GM21825 (cell line): ENCODE results near the gene WNT10A.
"Not testable (repeated sequence)": the region's sequence is repeated elsewhere in the genome, so short reads cannot be mapped to it uniquely, and the experiment has no call there.

ENCODE experiments used
- ATAC-seq: cut with Tn5 transposase; IDR thresholded peaks from one replicate; pipeline ENCODE4 v1.9.1; 2021; ENCODE audit warnings: mild to moderate bottlenecking, moderate library complexity; ENCODE audit not compliant: unreplicated experiment

Gene WNT10A

GRCh38 chr2:218880102-218880858, at the start of gene WNT10A:
TSS of gene WNT10A (plus strand) at chr2:218880852. CDS start at chr2:218880996, 144 bp downstream.
- ATAC-seq = peak; percentile 63

- ATAC-seq = no peak
These were observed 49.2 kb upstream of the WNT10A start, which contains the start of gene PRKAG3 for GRCh38 chr2:218831378-218831990. TSS of gene PRKAG3 (minus strand) at chr2:218831803.

- no peak for ATAC-seq
These were observed 48.6 kb upstream of the WNT10A start for GRCh38 chr2:218832081-218832480.

GRCh38 chr2:218832520-218832919, 48.1 kb upstream of the WNT10A start:
- ATAC-seq = no peak

GRCh38 chr2:218833023-218833609, 47.5 kb upstream of the WNT10A start:
- no peak for ATAC-seq

GRCh38 chr2:218834685-218835084, 46.0 kb upstream of the WNT10A start:
- ATAC-seq = no peak

GRCh38 chr2:218837495-218837894, 43.2 kb upstream of the WNT10A start:
- ATAC-seq = no peak

GRCh38 chr2:218839430-218839829, 41.2 kb upstream of the WNT10A start:
- no peak for ATAC-seq

GRCh38 chr2:218839888-218840287, 40.8 kb upstream of the WNT10A start:
- ATAC-seq = no peak

GRCh38 chr2:218844334-218844733, 36.3 kb upstream of the WNT10A start:
- ATAC-seq = not testable (repeated sequence)

GRCh38 chr2:218846963-218847362, 33.7 kb upstream of the WNT10A start:
- not testable (repeated sequence) for ATAC-seq

- ATAC-seq = no peak
These were observed 30.9 kb upstream of the WNT10A start for GRCh38 chr2:218849721-218850120.

- no peak for ATAC-seq
These were observed 29.9 kb upstream of the WNT10A start for GRCh38 chr2:218850796-218851195.

GRCh38 chr2:218851286-218851685, 29.4 kb upstream of the WNT10A start:
- no peak for ATAC-seq

GRCh38 chr2:218852911-218853667, 27.6 kb upstream of the WNT10A start:
- no peak for ATAC-seq

GRCh38 chr2:218853766-218854165, 26.9 kb upstream of the WNT10A start:
- ATAC-seq = no peak

- no peak for ATAC-seq
These were observed 25.8 kb upstream of the WNT10A start for GRCh38 chr2:218854860-218855259.

GRCh38 chr2:218855305-218856166, 25.1 kb upstream of the WNT10A start:
- no peak for ATAC-seq

GRCh38 chr2:218856167-218856895, 24.3 kb upstream of the WNT10A start:
- no peak for ATAC-seq

GRCh38 chr2:218856896-218857243, 23.8 kb upstream of the WNT10A start:
- ATAC-seq = no peak
